ENCODE data around the gene NEMP2. TPM values are rescaled to one million over a fixed set of nuclear protein-coding genes. Genes with fewer than 3 reads are reported as not detected.
"Not testable (repeated sequence)": the region's sequence is repeated elsewhere in the genome, so short reads cannot be mapped to it uniquely, and the experiment has no call there.

NEMP2 gene
- total RNA-seq, 2 donors from 2014 or later = 3.2 to 3.6 TPM

- ATAC-seq (ENCODE audit: insufficient number of reproducible peaks, low FRiP score, low read depth) (no peak), DNase-seq (ENCODE audit: low spot score) (no peak)
- H3K36me3 ChIP-seq = peaks cover 3% of the 10 kb centered on the region
- no peak for TF ChIP-seq CTCF (IDR thresholded peaks at IDR 0.05)
- no peaks in the 10 kb centered on the region for H3K9me3 ChIP-seq
- no peaks in the 10 kb centered on the region for H3K27me3 ChIP-seq (replicated peaks; ENCODE audit: insufficient read depth)
- H3K4me3 ChIP-seq = no peak overlapping the region
- H3K27ac ChIP-seq = no peak overlapping the region
- no peaks in the 10 kb centered on the region for H3K4me1 ChIP-seq (ENCODE audit: control insufficient read depth in 1 of 2, low read depth in 2 of 2)
Measured at GRCh38 chr2:190501702-190502407, 32.7 kb downstream of the NEMP2 start.

GRCh38 chr2:190501231-190501630 lies 33.3 kb downstream of the NEMP2 start:
- DNase-seq (ENCODE audit: low spot score) (no peak), ATAC-seq (ENCODE audit: insufficient number of reproducible peaks, low FRiP score, low read depth) (no peak)
- H3K9me3 ChIP-seq = no peaks in the 10 kb centered on the region
- no peaks in the 10 kb centered on the region for H3K27me3 ChIP-seq (replicated peaks; ENCODE audit: insufficient read depth)
- H3K4me1 ChIP-seq (ENCODE audit: control insufficient read depth in 1 of 2, low read depth in 2 of 2) = no peaks in the 10 kb centered on the region
- TF ChIP-seq CTCF (IDR thresholded peaks at IDR 0.05) = no peak
- no peak overlapping the region for H3K27ac ChIP-seq
- H3K36me3 ChIP-seq = peaks cover 3% of the 10 kb centered on the region
- no peak overlapping the region for H3K4me3 ChIP-seq

- H3K4me1 ChIP-seq (ENCODE audit: control insufficient read depth in 1 of 2, low read depth in 2 of 2) = no peaks in the 10 kb centered on the region
- DNase-seq (ENCODE audit: low spot score) (no peak), ATAC-seq (ENCODE audit: insufficient number of reproducible peaks, low FRiP score, low read depth) (no peak)
- no peak overlapping the region for H3K4me3 ChIP-seq
- no peak overlapping the region for H3K27ac ChIP-seq
- H3K9me3 ChIP-seq = no peaks in the 10 kb centered on the region
- H3K27me3 ChIP-seq (replicated peaks; ENCODE audit: insufficient read depth) = no peaks in the 10 kb centered on the region
- peaks cover 3% of the 10 kb centered on the region for H3K36me3 ChIP-seq
- no peak for TF ChIP-seq CTCF (IDR thresholded peaks at IDR 0.05)
Measured at GRCh38 chr2:190500054-190500502, 34.4 kb downstream of the NEMP2 start.

- H3K4me1 ChIP-seq (ENCODE audit: control insufficient read depth in 1 of 2, low read depth in 2 of 2) = no peaks in the 10 kb centered on the region
- H3K27ac ChIP-seq = no peak overlapping the region
- H3K9me3 ChIP-seq = no peaks in the 10 kb centered on the region
- TF ChIP-seq CTCF (IDR thresholded peaks at IDR 0.05) = no peak
- DNase-seq (ENCODE audit: low spot score) = no peak
- no peak for ATAC-seq (ENCODE audit: insufficient number of reproducible peaks, low FRiP score, low read depth)
- H3K27me3 ChIP-seq (replicated peaks; ENCODE audit: insufficient read depth) = no peaks in the 10 kb centered on the region
- H3K4me3 ChIP-seq = no peak overlapping the region
- H3K36me3 ChIP-seq = peaks cover 3% of the 10 kb centered on the region
Measured at GRCh38 chr2:190499273-190499672, 35.2 kb downstream of the NEMP2 start.

GRCh38 chr2:190497428-190497827 lies 37.1 kb downstream of the NEMP2 start:
- Histone ChIP-seq H3K27me3 (replicated peaks; ENCODE audit: insufficient read depth) (no peaks in the 10 kb centered on the region), H3K9me3 (no peaks in the 10 kb centered on the region), H3K4me1 (ENCODE audit: control insufficient read depth in 1 of 2, low read depth in 2 of 2) (no peaks in the 10 kb centered on the region), H3K36me3 (peaks cover 3% of the 10 kb centered on the region), H3K4me3 (no peak overlapping the region), H3K27ac (no peak overlapping the region)
- no peak for DNase-seq (ENCODE audit: low spot score)
- TF ChIP-seq CTCF (IDR thresholded peaks at IDR 0.05) = no peak
- ATAC-seq (ENCODE audit: insufficient number of reproducible peaks, low FRiP score, low read depth) = no peak

- H3K4me1 ChIP-seq (ENCODE audit: control insufficient read depth in 1 of 2, low read depth in 2 of 2); DNase-seq (ENCODE audit: low spot score); ATAC-seq (ENCODE audit: insufficient number of reproducible peaks, low FRiP score, low read depth); H3K27me3 ChIP-seq (replicated peaks; ENCODE audit: insufficient read depth); H3K4me3 ChIP-seq; H3K36me3 ChIP-seq; H3K9me3 ChIP-seq; H3K27ac ChIP-seq: not testable (repeated sequence)
Measured at GRCh38 chr2:190494600-190495227, 39.8 kb downstream of the NEMP2 start.

Measured in thoracic aorta (tissue), 2 donors.